ENCODE data around the gene ATE1.

DNA sequence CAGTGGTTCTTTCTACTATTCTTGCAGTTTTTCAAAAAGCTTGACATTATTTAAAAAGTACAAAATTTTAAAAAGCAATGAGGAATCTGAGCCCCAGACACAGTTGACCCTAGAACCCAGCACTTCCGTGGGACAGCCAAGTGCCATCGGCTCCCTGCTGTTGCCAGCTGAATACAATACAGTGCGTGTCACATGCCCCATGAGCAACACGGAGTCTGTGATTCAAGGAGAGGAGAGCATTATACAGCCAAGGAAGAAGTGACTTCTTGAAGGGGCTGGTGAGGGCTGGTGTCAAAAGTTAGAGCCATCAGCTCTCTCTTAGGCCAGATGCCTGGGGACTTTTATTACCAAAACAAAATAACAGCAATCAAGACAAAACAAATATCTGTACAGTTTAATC is 206.6 kb downstream of the ATE1 start:
- no peak for TF ChIP-seq POLR2A (IDR thresholded peaks at IDR 0.05; ENCODE audit: extremely low read depth, insufficient read length)
- TF ChIP-seq, protein P1, sequence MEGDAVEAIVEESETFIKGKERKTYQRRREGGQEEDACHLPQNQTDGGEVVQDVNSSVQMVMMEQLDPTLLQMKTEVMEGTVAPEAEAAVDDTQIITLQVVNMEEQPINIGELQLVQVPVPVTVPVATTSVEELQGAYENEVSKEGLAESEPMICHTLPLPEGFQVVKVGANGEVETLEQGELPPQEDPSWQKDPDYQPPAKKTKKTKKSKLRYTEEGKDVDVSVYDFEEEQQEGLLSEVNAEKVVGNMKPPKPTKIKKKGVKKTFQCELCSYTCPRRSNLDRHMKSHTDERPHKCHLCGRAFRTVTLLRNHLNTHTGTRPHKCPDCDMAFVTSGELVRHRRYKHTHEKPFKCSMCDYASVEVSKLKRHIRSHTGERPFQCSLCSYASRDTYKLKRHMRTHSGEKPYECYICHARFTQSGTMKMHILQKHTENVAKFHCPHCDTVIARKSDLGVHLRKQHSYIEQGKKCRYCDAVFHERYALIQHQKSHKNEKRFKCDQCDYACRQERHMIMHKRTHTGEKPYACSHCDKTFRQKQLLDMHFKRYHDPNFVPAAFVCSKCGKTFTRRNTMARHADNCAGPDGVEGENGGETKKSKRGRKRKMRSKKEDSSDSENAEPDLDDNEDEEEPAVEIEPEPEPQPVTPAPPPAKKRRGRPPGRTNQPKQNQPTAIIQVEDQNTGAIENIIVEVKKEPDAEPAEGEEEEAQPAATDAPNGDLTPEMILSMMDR (IDR thresholded peaks at IDR 0.05; ENCODE audit: low read depth, low read length) = no peak
